Mucosa of rectum (tissue), 2 donors: Measurements from ENCODE around the gene DTD2.
"Not testable (repeated sequence)": the region's sequence is repeated elsewhere in the genome, so short reads cannot be mapped to it uniquely, and the experiment has no call there.

ENCODE experiments used
- H3K27ac ChIP-seq, 2 donors: one replicate each; pipeline ENCODE4 v1.7.0; 2013; ENCODE audit warnings: inconsistent platforms in 2 of 2, low read depth in 2 of 2, low read length in 2 of 2
- H3K27me3 ChIP-seq, 2 donors: one replicate each; pipeline ENCODE4 v1.7.0; 2013; ENCODE audit warnings: low read length in 2 of 2; ENCODE audit not compliant: control insufficient read depth in 2 of 2, insufficient read depth in 2 of 2
- H3K36me3 ChIP-seq, 2 donors: one replicate each; pipeline ENCODE4 v1.7.0; 2013; ENCODE audit warnings: low read length in 2 of 2; ENCODE audit not compliant: control insufficient read depth in 2 of 2, insufficient read depth in 2 of 2
- H3K4me1 ChIP-seq, 2 donors: one replicate each; pipeline ENCODE4 v1.7.0; 2013; ENCODE audit warnings: low read length in 2 of 2, mild to moderate bottlenecking in 1 of 2; ENCODE audit not compliant: control insufficient read depth in 2 of 2, insufficient read depth in 2 of 2
- H3K4me3 ChIP-seq, 2 donors: one replicate each; pipeline ENCODE4 v1.7.0; 2013; ENCODE audit warnings: low read length in 2 of 2
- H3K9ac ChIP-seq, 2 donors: one replicate each; pipeline ENCODE4 v1.7.0; 2013; ENCODE audit warnings: low read length in 2 of 2, low read depth in 1 of 2, mild to moderate bottlenecking in 1 of 2
- H3K9me3 ChIP-seq, 2 donors: one replicate each; pipeline ENCODE4 v1.7.0; 2013; ENCODE audit warnings: low read length in 2 of 2; ENCODE audit not compliant: control insufficient read depth in 2 of 2
- donor health status: healthy.
- donor health status: Normal muscosa, but diverticular disease.

The DTD2 gene

DNA sequence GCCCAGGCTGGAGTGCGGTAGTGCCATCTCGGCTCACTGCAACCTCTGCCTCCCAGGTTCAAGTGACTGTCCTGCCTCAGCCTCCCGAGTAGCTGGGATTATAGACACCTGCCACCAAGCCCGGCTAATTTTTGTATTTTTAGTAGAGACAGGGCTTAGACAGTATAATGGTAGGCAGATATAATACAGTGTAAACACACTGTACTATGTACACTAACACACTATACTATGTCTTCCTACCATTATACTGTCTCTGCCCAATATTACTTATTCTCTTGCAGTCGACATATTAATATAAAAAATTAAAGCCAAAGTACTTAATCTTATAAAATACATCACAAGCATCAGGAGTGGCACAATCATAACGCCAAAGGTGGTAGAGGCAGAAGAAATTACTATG is 15.0 kb downstream of the DTD2 start:
- H3K36me3 ChIP-seq, result peaks cover 0 to 3% of the 10 kb centered on the region in 2 donors
- H3K9me3 ChIP-seq, result no peaks in the 10 kb centered on the region
- H3K4me3 ChIP-seq, result no peak overlapping the region
- no peaks in the 10 kb centered on the region for H3K27me3 ChIP-seq
- H3K27ac ChIP-seq, result no peak overlapping the region
- no peak overlapping the region for H3K9ac ChIP-seq
- no peaks in the 10 kb centered on the region for H3K4me1 ChIP-seq

- no peak overlapping the region for H3K4me3 ChIP-seq
- H3K36me3 ChIP-seq, result peaks cover 0 to 3% of the 10 kb centered on the region in 2 donors
- no peaks in the 10 kb centered on the region for H3K4me1 ChIP-seq
- no peaks in the 10 kb centered on the region for H3K27me3 ChIP-seq
- H3K9me3 ChIP-seq, result no peaks in the 10 kb centered on the region
- H3K27ac ChIP-seq, result no peak overlapping the region
- no peak overlapping the region for H3K9ac ChIP-seq
Observed at GRCh38 chr14:31441273-31442111, 15.8 kb downstream of the DTD2 start.

DNA sequence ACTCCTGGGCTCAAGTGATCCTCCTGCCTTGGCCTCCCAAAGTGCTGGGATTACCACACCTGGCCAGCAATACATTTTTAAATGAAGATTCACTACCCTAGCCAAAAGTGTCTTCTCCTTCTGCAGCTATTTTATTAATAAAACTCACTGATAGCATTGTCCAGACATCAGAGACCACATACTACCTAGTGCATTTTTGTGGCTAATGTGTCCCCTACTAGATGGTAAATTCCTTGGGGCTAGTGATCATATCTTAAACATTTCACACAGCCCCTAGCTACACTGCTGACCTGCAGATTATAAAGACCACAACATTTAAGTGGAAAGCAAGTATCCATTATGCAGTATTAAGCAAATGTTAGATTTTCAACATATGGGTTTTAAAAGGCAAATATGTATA is 17.0 kb downstream of the DTD2 start:
- H3K27ac ChIP-seq, result no peak overlapping the region
- H3K4me3 ChIP-seq, result no peak overlapping the region
- H3K9ac ChIP-seq, result no peak overlapping the region
- H3K36me3 ChIP-seq, result peaks cover 0 to 3% of the 10 kb centered on the region in 2 donors
- H3K4me1 ChIP-seq, result no peaks in the 10 kb centered on the region
- no peaks in the 10 kb centered on the region for H3K9me3 ChIP-seq
- no peaks in the 10 kb centered on the region for H3K27me3 ChIP-seq

DNA sequence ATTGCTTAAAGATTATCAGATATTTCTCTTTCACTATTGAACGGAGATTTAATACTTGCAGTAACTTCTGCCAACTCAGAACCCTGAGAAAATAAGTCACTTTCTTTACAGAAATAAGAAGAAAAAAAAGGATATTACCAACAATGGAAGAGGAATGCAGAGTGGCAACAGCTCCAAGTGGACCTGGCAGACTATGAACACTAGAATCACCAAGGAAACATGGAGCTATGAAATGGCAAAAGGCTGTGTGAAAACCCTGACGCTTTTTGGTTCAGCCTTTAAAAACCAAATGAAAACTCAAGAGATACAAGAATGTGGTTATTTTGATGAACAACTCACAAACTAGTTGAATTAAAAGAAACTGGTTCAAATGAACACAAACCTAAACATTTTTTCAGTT is 17.7 kb downstream of the DTD2 start:
- H3K9ac ChIP-seq, result no peak overlapping the region
- H3K27ac ChIP-seq, result no peak overlapping the region
- no peaks in the 10 kb centered on the region for H3K27me3 ChIP-seq
- no peaks in the 10 kb centered on the region for H3K9me3 ChIP-seq
- H3K4me1 ChIP-seq, result no peaks in the 10 kb centered on the region
- H3K36me3 ChIP-seq, result peaks cover 0 to 3% of the 10 kb centered on the region in 2 donors
- no peak overlapping the region for H3K4me3 ChIP-seq

DNA sequence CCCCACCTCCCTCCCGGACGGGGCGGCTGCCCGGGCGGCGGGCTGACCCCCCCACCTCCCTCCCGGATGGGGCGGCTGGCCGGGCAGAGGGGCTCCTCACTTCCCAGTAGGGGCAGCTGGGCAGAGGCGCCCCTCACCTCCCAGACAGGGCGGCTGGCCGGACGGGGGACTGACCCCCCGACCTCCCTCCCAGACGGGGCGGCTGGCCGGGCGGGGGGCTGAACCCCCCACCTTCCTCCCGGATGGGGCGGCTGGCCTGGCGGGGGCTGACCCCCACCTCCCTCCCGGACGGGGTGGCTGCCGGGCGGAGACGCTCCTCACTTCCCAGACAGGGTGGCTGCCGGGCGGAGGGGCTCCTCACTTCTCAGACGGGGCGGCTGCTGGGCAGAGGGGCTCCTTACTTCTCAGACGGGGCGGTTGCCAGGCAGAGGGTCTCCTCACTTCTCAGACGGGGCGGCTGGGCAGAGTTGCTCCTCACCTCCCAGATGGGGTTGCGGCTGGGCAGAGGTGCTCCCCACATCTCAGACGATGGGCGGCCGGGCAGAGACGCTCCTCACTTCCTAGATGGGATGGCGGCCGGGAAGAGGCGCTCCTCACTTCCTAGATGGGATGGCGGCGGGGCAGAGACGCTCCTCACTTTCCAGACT is 20.1 kb downstream of the DTD2 start:
- not testable (repeated sequence) for H3K9me3 ChIP-seq, H3K27me3 ChIP-seq, H3K36me3 ChIP-seq, H3K4me3 ChIP-seq, H3K4me1 ChIP-seq, H3K27ac ChIP-seq, H3K9ac ChIP-seq

GRCh38 chr14:31435276-31435675 is 22.0 kb downstream of the DTD2 start:
- peaks cover 0 to 3% of the 10 kb centered on the region in 2 donors for H3K36me3 ChIP-seq
- no peak overlapping the region for H3K4me3 ChIP-seq
- H3K4me1 ChIP-seq, result no peaks in the 10 kb centered on the region
- H3K27me3 ChIP-seq, result no peaks in the 10 kb centered on the region
- no peak overlapping the region for H3K9ac ChIP-seq
- no peaks in the 10 kb centered on the region for H3K9me3 ChIP-seq
- H3K27ac ChIP-seq, result no peak overlapping the region

- Histone ChIP-seq H3K9ac (no peak overlapping the region), H3K27ac (no peak overlapping the region), H3K4me1 (no peaks in the 10 kb centered on the region), H3K27me3 (no peaks in the 10 kb centered on the region), H3K9me3 (no peaks in the 10 kb centered on the region), H3K4me3 (no peak overlapping the region), H3K36me3 (no peaks in the 10 kb centered on the region)
Observed at GRCh38 chr14:31430634-31431264, 26.6 kb downstream of the DTD2 start.

DNA sequence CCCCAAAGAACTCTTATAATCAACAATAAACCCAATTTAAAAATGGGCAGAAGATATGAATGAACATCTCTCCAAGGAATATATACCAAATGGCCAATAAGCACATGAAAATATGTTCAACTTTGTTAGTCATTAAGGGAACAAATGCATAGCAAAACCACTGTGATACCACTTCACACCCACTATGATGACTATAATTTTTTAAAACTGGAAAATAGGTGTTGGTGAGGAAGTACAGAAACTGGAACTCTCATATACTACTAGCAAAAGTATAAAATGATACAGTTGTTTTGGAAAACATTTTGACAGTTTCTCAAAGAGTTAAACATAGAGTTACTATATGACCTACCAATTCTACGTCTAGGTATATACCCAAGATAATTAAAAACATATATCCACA is 27.5 kb downstream of the DTD2 start:
- H3K36me3 ChIP-seq, result no peaks in the 10 kb centered on the region
- no peak overlapping the region for H3K27ac ChIP-seq
- H3K9me3 ChIP-seq, result no peaks in the 10 kb centered on the region
- H3K27me3 ChIP-seq, result no peaks in the 10 kb centered on the region
- H3K4me1 ChIP-seq, result no peaks in the 10 kb centered on the region
- H3K4me3 ChIP-seq, result no peak overlapping the region
- H3K9ac ChIP-seq, result no peak overlapping the region

- Histone ChIP-seq H3K4me3 (no peak overlapping the region), H3K9me3 (no peaks in the 10 kb centered on the region), H3K9ac (no peak overlapping the region), H3K4me1 (no peaks in the 10 kb centered on the region), H3K36me3 (no peaks in the 10 kb centered on the region), H3K27ac (no peak overlapping the region), H3K27me3 (no peaks in the 10 kb centered on the region)
Observed at GRCh38 chr14:31428011-31428410, 29.3 kb downstream of the DTD2 start.

GRCh38 chr14:31426663-31427062 is 30.6 kb downstream of the DTD2 start:
- no peaks in the 10 kb centered on the region for H3K27me3 ChIP-seq
- no peaks in the 10 kb centered on the region for H3K9me3 ChIP-seq
- H3K36me3 ChIP-seq, result no peaks in the 10 kb centered on the region
- no peak overlapping the region for H3K9ac ChIP-seq
- no peaks in the 10 kb centered on the region for H3K4me1 ChIP-seq
- no peak overlapping the region for H3K27ac ChIP-seq
- no peak overlapping the region for H3K4me3 ChIP-seq
